ENCODE results near the gene RPS16. TPM values are rescaled to one million over a fixed set of nuclear protein-coding genes. Genes with fewer than 3 reads are reported as not detected.

RPS16 gene
- total and polyA plus RNA-seq, 4 donors, result 109 to 1,094 (median 218) TPM

DNA sequence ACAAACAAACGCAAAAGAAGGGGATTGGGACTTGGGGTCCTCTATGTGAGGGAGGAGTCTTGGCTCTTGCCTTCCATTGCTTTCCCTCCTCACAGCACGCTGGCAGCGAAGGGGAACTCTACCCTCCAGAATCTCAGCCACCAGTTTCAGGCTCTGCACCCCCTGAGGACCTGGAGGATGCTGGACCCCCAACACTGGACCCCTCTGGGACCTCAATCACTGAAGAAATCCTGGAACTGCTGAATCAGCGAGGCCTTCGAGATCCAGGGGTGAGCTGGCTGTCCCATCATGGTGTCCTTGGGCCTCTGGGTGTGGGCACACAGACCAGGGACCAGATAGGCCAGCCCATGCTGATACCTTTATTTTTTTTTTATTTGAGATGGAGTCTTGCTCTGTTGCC is 13.7 kb downstream of the RPS16 start:
- TF ChIP-seq GABPA (IDR thresholded peaks at IDR 0.05 in 1 of 2, conservative IDR thresholded peaks at IDR 0.05 in 1 of 2), result no peak
- no peak for TF ChIP-seq YY1 (IDR thresholded peaks at IDR 0.05)
- no peak for TF ChIP-seq NR2F2 (IDR thresholded peaks at IDR 0.05)
- TF ChIP-seq HNF4A (conservative IDR thresholded peaks at IDR 0.05), result no peak
- no peak for TF ChIP-seq HNF4G (IDR thresholded peaks at IDR 0.05)
- no peak for TF ChIP-seq FOXA2 (IDR thresholded peaks at IDR 0.05)
- TF ChIP-seq, protein P1, sequence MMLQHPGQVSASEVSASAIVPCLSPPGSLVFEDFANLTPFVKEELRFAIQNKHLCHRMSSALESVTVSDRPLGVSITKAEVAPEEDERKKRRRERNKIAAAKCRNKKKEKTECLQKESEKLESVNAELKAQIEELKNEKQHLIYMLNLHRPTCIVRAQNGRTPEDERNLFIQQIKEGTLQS (IDR thresholded peaks at IDR 0.05), result no peak
- TF ChIP-seq, protein P2, sequence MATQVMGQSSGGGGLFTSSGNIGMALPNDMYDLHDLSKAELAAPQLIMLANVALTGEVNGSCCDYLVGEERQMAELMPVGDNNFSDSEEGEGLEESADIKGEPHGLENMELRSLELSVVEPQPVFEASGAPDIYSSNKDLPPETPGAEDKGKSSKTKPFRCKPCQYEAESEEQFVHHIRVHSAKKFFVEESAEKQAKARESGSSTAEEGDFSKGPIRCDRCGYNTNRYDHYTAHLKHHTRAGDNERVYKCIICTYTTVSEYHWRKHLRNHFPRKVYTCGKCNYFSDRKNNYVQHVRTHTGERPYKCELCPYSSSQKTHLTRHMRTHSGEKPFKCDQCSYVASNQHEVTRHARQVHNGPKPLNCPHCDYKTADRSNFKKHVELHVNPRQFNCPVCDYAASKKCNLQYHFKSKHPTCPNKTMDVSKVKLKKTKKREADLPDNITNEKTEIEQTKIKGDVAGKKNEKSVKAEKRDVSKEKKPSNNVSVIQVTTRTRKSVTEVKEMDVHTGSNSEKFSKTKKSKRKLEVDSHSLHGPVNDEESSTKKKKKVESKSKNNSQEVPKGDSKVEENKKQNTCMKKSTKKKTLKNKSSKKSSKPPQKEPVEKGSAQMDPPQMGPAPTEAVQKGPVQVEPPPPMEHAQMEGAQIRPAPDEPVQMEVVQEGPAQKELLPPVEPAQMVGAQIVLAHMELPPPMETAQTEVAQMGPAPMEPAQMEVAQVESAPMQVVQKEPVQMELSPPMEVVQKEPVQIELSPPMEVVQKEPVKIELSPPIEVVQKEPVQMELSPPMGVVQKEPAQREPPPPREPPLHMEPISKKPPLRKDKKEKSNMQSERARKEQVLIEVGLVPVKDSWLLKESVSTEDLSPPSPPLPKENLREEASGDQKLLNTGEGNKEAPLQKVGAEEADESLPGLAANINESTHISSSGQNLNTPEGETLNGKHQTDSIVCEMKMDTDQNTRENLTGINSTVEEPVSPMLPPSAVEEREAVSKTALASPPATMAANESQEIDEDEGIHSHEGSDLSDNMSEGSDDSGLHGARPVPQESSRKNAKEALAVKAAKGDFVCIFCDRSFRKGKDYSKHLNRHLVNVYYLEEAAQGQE (IDR thresholded peaks at IDR 0.05), result no peak
- TF ChIP-seq, protein P3, sequence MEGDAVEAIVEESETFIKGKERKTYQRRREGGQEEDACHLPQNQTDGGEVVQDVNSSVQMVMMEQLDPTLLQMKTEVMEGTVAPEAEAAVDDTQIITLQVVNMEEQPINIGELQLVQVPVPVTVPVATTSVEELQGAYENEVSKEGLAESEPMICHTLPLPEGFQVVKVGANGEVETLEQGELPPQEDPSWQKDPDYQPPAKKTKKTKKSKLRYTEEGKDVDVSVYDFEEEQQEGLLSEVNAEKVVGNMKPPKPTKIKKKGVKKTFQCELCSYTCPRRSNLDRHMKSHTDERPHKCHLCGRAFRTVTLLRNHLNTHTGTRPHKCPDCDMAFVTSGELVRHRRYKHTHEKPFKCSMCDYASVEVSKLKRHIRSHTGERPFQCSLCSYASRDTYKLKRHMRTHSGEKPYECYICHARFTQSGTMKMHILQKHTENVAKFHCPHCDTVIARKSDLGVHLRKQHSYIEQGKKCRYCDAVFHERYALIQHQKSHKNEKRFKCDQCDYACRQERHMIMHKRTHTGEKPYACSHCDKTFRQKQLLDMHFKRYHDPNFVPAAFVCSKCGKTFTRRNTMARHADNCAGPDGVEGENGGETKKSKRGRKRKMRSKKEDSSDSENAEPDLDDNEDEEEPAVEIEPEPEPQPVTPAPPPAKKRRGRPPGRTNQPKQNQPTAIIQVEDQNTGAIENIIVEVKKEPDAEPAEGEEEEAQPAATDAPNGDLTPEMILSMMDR (IDR thresholded peaks at IDR 0.05; ENCODE audit: low read depth, low read length, missing input control), result no peak
- TF ChIP-seq EGR1 (IDR thresholded peaks at IDR 0.05; ENCODE audit: low read depth in 2 of 2), result no peak
- no peak for TF ChIP-seq SP1 (IDR thresholded peaks at IDR 0.05)
- TF ChIP-seq, protein P4, sequence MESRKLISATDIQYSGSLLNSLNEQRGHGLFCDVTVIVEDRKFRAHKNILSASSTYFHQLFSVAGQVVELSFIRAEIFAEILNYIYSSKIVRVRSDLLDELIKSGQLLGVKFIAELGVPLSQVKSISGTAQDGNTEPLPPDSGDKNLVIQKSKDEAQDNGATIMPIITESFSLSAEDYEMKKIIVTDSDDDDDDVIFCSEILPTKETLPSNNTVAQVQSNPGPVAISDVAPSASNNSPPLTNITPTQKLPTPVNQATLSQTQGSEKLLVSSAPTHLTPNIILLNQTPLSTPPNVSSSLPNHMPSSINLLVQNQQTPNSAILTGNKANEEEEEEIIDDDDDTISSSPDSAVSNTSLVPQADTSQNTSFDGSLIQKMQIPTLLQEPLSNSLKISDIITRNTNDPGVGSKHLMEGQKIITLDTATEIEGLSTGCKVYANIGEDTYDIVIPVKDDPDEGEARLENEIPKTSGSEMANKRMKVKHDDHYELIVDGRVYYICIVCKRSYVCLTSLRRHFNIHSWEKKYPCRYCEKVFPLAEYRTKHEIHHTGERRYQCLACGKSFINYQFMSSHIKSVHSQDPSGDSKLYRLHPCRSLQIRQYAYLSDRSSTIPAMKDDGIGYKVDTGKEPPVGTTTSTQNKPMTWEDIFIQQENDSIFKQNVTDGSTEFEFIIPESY (IDR thresholded peaks at IDR 0.05), result no peak
- no peak for TF ChIP-seq FOXA1 (IDR thresholded peaks at IDR 0.05)
- TF ChIP-seq RXRA (IDR thresholded peaks at IDR 0.05), result no peak
- TF ChIP-seq TAF1 (conservative IDR thresholded peaks at IDR 0.05), result no peak
- no peak overlapping the region for H3K4me3 ChIP-seq (ENCODE audit: low read depth in 1 of 3, low read length in 3 of 3)
- no peaks in the 10 kb centered on the region for H3K27me3 ChIP-seq (ENCODE audit: control insufficient read depth in 4 of 4, insufficient read depth in 4 of 4, low read length in 3 of 4)
- H3K27ac ChIP-seq (ENCODE audit: low read depth in 1 of 2, low read length in 2 of 2), result no peak overlapping the region
- no peaks in the 10 kb centered on the region for H3K9me3 ChIP-seq (ENCODE audit: control insufficient read depth in 4 of 4, low read length in 3 of 4)
- H3K4me1 ChIP-seq (ENCODE audit: control insufficient read depth in 4 of 4, insufficient read depth in 4 of 4, low read length in 3 of 4), result no peaks in the 10 kb centered on the region
- H3K9ac ChIP-seq (ENCODE audit: low read depth in 1 of 2, low read length in 2 of 2), result no peak overlapping the region
- 97% methylated on average over 5 of the region's 5 CpGs for WGBS
- no peak for DNase-seq (ENCODE audit: low spot score)
- peaks cover 0 to 2% (median 0%) of the 10 kb centered on the region in 4 donors for H3K36me3 ChIP-seq (ENCODE audit: control insufficient read depth in 4 of 4, insufficient read depth in 3 of 4, low read depth in 1 of 4, low read length in 3 of 4)

DNA sequence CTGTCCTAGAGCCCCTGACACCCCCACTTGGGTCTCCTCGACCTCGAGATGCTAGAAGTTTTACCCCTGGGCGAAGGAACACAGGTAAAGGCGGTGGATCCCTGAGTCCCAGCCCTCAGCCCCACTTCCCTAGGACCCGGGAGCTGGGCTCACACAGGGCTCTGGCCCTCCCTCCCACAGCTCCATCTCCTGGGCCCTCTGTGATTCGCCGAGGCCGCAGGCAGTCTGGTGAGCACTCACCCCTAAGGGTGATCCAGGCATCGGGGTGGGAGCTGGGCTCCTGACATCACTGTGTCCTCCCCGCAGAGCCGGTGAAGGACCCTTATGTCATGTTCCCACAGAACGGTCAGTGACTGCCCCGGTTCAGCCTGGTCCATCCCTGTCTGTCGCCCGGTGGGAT is 15.0 kb downstream of the RPS16 start:
- Histone ChIP-seq H3K9ac (ENCODE audit: low read depth in 1 of 2, low read length in 2 of 2) (no peak overlapping the region), H3K36me3 (ENCODE audit: control insufficient read depth in 4 of 4, insufficient read depth in 3 of 4, low read depth in 1 of 4, low read length in 3 of 4) (peaks cover 0 to 2% (median 0%) of the 10 kb centered on the region in 4 donors), H3K27me3 (ENCODE audit: control insufficient read depth in 4 of 4, insufficient read depth in 4 of 4, low read length in 3 of 4) (no peaks in the 10 kb centered on the region), H3K4me1 (ENCODE audit: control insufficient read depth in 4 of 4, insufficient read depth in 4 of 4, low read length in 3 of 4) (no peaks in the 10 kb centered on the region), H3K4me3 (ENCODE audit: low read depth in 1 of 3, low read length in 3 of 3) (no peak overlapping the region), H3K27ac (ENCODE audit: low read depth in 1 of 2, low read length in 2 of 2) (no peak overlapping the region), H3K9me3 (ENCODE audit: control insufficient read depth in 4 of 4, low read length in 3 of 4) (no peaks in the 10 kb centered on the region)
- TF ChIP-seq, protein P3 (IDR thresholded peaks at IDR 0.05; ENCODE audit: low read depth, low read length, missing input control), result no peak
- TF ChIP-seq, protein P4 (IDR thresholded peaks at IDR 0.05), result no peak
- TF ChIP-seq GABPA (IDR thresholded peaks at IDR 0.05 in 1 of 2, conservative IDR thresholded peaks at IDR 0.05 in 1 of 2) (no peak), HNF4A (conservative IDR thresholded peaks at IDR 0.05) (no peak), FOXA1 (IDR thresholded peaks at IDR 0.05) (no peak), FOXA2 (IDR thresholded peaks at IDR 0.05) (no peak), HNF4G (IDR thresholded peaks at IDR 0.05) (no peak)
- TF ChIP-seq, protein P2 (IDR thresholded peaks at IDR 0.05), result no peak
- DNase-seq (ENCODE audit: low spot score), result no peak
- WGBS, result 91% methylated on average over 15 of the region's 15 CpGs

Data from liver (tissue), 9 donors.